ENCODE measurements around the gene PTTG1. TPM values are rescaled to one million over a fixed set of nuclear protein-coding genes. Genes with fewer than 3 reads are reported as not detected.

Gene PTTG1
- total RNA-seq, 1 experiment from 2014 or later, result 183 TPM

DNA sequence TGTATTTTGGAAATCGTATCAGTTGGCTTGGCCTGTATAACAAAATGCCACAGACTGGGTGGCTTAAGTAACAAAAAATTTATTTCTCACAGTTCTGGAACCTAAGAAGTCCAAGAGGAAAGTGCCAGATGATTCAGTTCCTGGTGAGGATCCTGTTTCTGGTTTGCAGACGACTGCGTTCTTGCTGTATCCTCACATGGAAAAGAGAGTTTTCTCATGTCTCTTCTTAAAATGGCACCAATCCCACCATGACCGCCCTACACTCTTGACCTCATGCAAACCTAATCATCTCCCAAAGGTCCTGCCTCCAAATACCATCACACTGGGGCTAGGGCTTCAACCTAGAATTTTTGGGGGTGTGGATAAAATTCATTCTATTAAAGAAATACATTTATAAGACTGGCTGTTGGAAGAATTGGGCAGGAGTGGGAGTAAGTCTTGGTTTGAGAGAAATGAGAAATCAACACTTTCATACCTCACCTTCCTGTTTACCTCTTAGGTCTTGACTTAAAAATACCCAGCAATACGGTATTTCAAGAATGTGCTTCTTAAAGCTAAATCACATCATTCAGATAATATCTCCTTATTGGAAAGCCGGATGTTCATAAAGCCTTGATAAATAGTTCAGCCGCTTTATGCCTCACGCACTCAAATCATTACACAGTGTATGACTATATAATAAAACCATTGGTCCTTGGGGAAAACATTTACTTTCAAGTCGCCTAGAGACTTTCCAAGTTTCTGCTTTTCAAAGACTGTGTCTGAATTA is 28.7 kb downstream of the PTTG1 start:
- ChIA-PET POLR2A (no interaction called here), RAD21 (ENCODE audit: low non-redundant PET in 1 of 2, low total read pairs in 2 of 2, uncharacterized antibody in 2 of 2, unreplicated experiment in 2 of 2) (no interaction called here), CTCF (no interaction called here)
- Histone ChIP-seq H3K27me3 (ENCODE audit: insufficient read depth, low read length) (peaks cover 41% of the 10 kb centered on the region), H3K4me2 (ENCODE audit: low read length) (no peak overlapping the region), H3K36me3 (ENCODE audit: control insufficient read depth in 1 of 2, insufficient read depth in 2 of 2, low read length in 2 of 2) (no peaks in the 10 kb centered on the region), H3K27ac (ENCODE audit: low read depth, low read length) (no peak overlapping the region), H3K79me2 (ENCODE audit: insufficient read depth, low read length) (no peaks in the 10 kb centered on the region), H3K9me3 (ENCODE audit: control insufficient read depth in 1 of 2, insufficient read depth in 1 of 2, low read depth in 1 of 2, low read length in 2 of 2) (no peaks in the 10 kb centered on the region), H2AFZ (ENCODE audit: low read depth, low read length, poor library complexity, severe bottlenecking) (no peak overlapping the region), H3K9me2 (ENCODE audit: insufficient read depth) (no peaks in the 10 kb centered on the region), H3K9ac (ENCODE audit: low read length) (no peak overlapping the region), H3K4me1 (ENCODE audit: control insufficient read depth in 1 of 2, insufficient read depth in 2 of 2, low read length in 2 of 2) (no peaks in the 10 kb centered on the region), H4K20me1 (ENCODE audit: insufficient read depth) (no peaks in the 10 kb centered on the region), H3K4me3 (replicated peaks in 1 of 2; ENCODE audit: low read depth in 1 of 2, low read length in 2 of 2) (no peak overlapping the region)
- intact Hi-C loops (cut with micrococcal nuclease), result no loop called here
- no TSS peak for BruUV-seq (replicated peaks)
- DNase-seq (ENCODE audit: low read depth, low spot score) (no peak), ATAC-seq (no peak)
- TF ChIP-seq SRF (IDR thresholded peaks at IDR 0.05; ENCODE audit: low read depth), result no peak
- no peak for TF ChIP-seq ZNF274 (IDR thresholded peaks at IDR 0.05; ENCODE audit: low read depth, low read length)
- no peak for TF ChIP-seq JUND (IDR thresholded peaks at IDR 0.05)
- TF ChIP-seq, protein P1, sequence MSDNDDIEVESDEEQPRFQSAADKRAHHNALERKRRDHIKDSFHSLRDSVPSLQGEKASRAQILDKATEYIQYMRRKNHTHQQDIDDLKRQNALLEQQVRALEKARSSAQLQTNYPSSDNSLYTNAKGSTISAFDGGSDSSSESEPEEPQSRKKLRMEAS (IDR thresholded peaks at IDR 0.05), result no peak
- TF ChIP-seq ZFX (IDR thresholded peaks at IDR 0.05), result no peak
- TF ChIP-seq TCF7L2 (IDR thresholded peaks at IDR 0.05; ENCODE audit: borderline replicate concordance, extremely low read depth, insufficient read depth, insufficient read length), result no peak
- TF ChIP-seq POLR2A (IDR thresholded peaks at IDR 0.05; ENCODE audit: borderline replicate concordance, extremely low read depth, insufficient read depth, insufficient read length), result no peak
- TF ChIP-seq RAD21 (IDR thresholded peaks at IDR 0.05; ENCODE audit: low read depth), result no peak
- TF ChIP-seq FOSL1 (IDR thresholded peaks at IDR 0.05; ENCODE audit: low read depth), result no peak
- TF ChIP-seq, protein P2, sequence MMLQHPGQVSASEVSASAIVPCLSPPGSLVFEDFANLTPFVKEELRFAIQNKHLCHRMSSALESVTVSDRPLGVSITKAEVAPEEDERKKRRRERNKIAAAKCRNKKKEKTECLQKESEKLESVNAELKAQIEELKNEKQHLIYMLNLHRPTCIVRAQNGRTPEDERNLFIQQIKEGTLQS (IDR thresholded peaks at IDR 0.05), result no peak
- TF ChIP-seq EGR1 (IDR thresholded peaks at IDR 0.05; ENCODE audit: low read depth), result no peak
- TF ChIP-seq EZH2 (IDR thresholded peaks at IDR 0.05), result no peak
- no peak for TF ChIP-seq SP1 (IDR thresholded peaks at IDR 0.05; ENCODE audit: low read depth)
- no peak for TF ChIP-seq YY1 (IDR thresholded peaks at IDR 0.05; ENCODE audit: extremely low read depth, insufficient replicate concordance, low read depth, low read length)
- TF ChIP-seq, protein P3, sequence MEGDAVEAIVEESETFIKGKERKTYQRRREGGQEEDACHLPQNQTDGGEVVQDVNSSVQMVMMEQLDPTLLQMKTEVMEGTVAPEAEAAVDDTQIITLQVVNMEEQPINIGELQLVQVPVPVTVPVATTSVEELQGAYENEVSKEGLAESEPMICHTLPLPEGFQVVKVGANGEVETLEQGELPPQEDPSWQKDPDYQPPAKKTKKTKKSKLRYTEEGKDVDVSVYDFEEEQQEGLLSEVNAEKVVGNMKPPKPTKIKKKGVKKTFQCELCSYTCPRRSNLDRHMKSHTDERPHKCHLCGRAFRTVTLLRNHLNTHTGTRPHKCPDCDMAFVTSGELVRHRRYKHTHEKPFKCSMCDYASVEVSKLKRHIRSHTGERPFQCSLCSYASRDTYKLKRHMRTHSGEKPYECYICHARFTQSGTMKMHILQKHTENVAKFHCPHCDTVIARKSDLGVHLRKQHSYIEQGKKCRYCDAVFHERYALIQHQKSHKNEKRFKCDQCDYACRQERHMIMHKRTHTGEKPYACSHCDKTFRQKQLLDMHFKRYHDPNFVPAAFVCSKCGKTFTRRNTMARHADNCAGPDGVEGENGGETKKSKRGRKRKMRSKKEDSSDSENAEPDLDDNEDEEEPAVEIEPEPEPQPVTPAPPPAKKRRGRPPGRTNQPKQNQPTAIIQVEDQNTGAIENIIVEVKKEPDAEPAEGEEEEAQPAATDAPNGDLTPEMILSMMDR (IDR thresholded peaks at IDR 0.05 in 2 of 3, conservative IDR thresholded peaks at IDR 0.05 in 1 of 3; ENCODE audit: borderline replicate concordance in 1 of 3, insufficient read depth in 1 of 3, low read depth in 2 of 3, low read length in 2 of 3), result no peak
- TF ChIP-seq CBX3 (IDR thresholded peaks at IDR 0.05; ENCODE audit: low read depth), result no peak
- no peak for TF ChIP-seq ELF1 (IDR thresholded peaks at IDR 0.05; ENCODE audit: borderline replicate concordance, low read depth)
